B cell (primary cell): ENCODE measurements around the gene METRNL. TPM values are rescaled to one million over a fixed set of nuclear protein-coding genes. Genes with fewer than 3 reads are reported as not detected.
A peak's percentile ranks its signal among the peaks of the same experiment; 100 is the strongest.

Experiments used
- ATAC-seq: fragments of 200-7000 bp; cut with Tn5 transposase; one replicate; pipeline ENCODE4 v1.10.0; 2021; ENCODE audit warnings: low read depth, mild to moderate bottlenecking, moderate number of reproducible peaks, moderate library complexity
- CTCF ChIA-PET: fragments of 350-600 bp; sonication (Branson Sonifier 250); formaldehyde crosslinking; loops from one replicate; lab custom pipeline; 2021; ENCODE audit warnings: antibody characterized with exemption, inconsistent platforms; lab: Charles Lee
- POLR2A ChIA-PET: fragments of 350-600 bp; sonication (Branson Sonifier 250); formaldehyde crosslinking; loops from one replicate; lab custom pipeline; 2021; ENCODE audit warnings: antibody characterized with exemption; lab: Charles Lee
- DNase-seq: peaks from one replicate; pipeline ENCODE4 v3.0.0; 2013
- H2AFZ ChIP-seq: 2 replicates; pipeline ENCODE4 v1.6.1; 2012; ENCODE audit warnings: mild to moderate bottlenecking, low read depth, low read length; ENCODE audit not compliant: insufficient read depth, poor library complexity, severe bottlenecking
- H3K27ac ChIP-seq, 2 donors: 1 replicate in 1 of 2; 2 replicates in 1 of 2; pipeline ENCODE4 v1.5.1; 2012 to 2013; ENCODE audit warnings: low read length in 2 of 2, mild to moderate bottlenecking in 2 of 2, moderate library complexity in 1 of 2
- H3K27me3 ChIP-seq, 4 experiments: fragments of 200-600 bp in 1 of 4; sonication (generic) in 1 of 4; replicated peaks in 1 of 4; 1 replicate in 2 of 4; 2 replicates in 2 of 4; pipeline versions ENCODE4 v1.6.1 to v1.7.0; 2013 to 2016; ENCODE audit warnings: low read length in 3 of 4, mild to moderate bottlenecking in 2 of 4, mixed read lengths in 1 of 4, moderate library complexity in 1 of 4; ENCODE audit not compliant: insufficient read depth in 4 of 4, control insufficient read depth in 3 of 4; ENCODE audit errors: control extremely low read depth in 1 of 4
- H3K36me3 ChIP-seq, 2 experiments: replicated peaks in 1 of 2; 1 replicate in 1 of 2; 2 replicates in 1 of 2; pipeline versions ENCODE4 v1.6.1 to v1.7.1; 2013; ENCODE audit warnings: low read length in 1 of 2; ENCODE audit not compliant: insufficient read depth in 2 of 2, control insufficient read depth in 1 of 2; ENCODE audit errors: control extremely low read depth in 1 of 2, extremely low read depth in 1 of 2
- H3K4me1 ChIP-seq, 2 donors: fragments of 200-600 bp in 1 of 2; sonication (generic) in 1 of 2; 1 replicate in 1 of 2; 2 replicates in 1 of 2; pipeline versions ENCODE4 v1.5.1 to v1.6.1; 2013 to 2017; ENCODE audit warnings: low read length in 2 of 2; ENCODE audit not compliant: control insufficient read depth in 2 of 2, insufficient read depth in 2 of 2
- H3K4me2 ChIP-seq: replicated peaks from 2 replicates; pipeline ENCODE3; 2012; ENCODE audit warnings: mild to moderate bottlenecking, low read depth, low read length; ENCODE audit not compliant: poor library complexity, severe bottlenecking
- H3K4me3 ChIP-seq, 5 experiments: fragments of 200-600 bp in 1 of 5; sonication (generic) in 1 of 5; 1 replicate in 3 of 5; 2 replicates in 2 of 5; pipeline versions ENCODE4 v1.5.1 to v1.7.0; 2011 to 2016; ENCODE audit warnings: low read length in 4 of 5, mild to moderate bottlenecking in 4 of 5, low read depth in 2 of 5, control low read depth in 1 of 5, moderate library complexity in 1 of 5; ENCODE audit not compliant: insufficient read depth in 1 of 5; ENCODE audit errors: control extremely low read depth in 1 of 5, extremely low read depth in 1 of 5
- H3K79me2 ChIP-seq: fragments of 200-600 bp; sonication (generic); one replicate; pipeline ENCODE4 v1.6.0; 2016; ENCODE audit warnings: low read length; ENCODE audit not compliant: control insufficient read depth, insufficient read depth
- H3K9ac ChIP-seq: fragments of 200-600 bp; sonication (generic); 2 replicates; pipeline ENCODE4 v1.6.1; 2017; ENCODE audit warnings: mild to moderate bottlenecking, low read length, moderate library complexity
- H3K9me3 ChIP-seq, 3 donors: one replicate each; pipeline versions ENCODE4 v1.6.1 to v1.7.1; 2013; ENCODE audit warnings: low read length in 2 of 3; ENCODE audit not compliant: control insufficient read depth in 2 of 3, insufficient read depth in 1 of 3; ENCODE audit errors: control extremely low read depth in 1 of 3
- H4K20me1 ChIP-seq: 2 replicates; pipeline ENCODE4 v1.6.0; 2012; ENCODE audit warnings: mild to moderate bottlenecking, low read length; ENCODE audit not compliant: insufficient read depth, control insufficient read depth, poor library complexity, severe bottlenecking
- H3K27ac Mint-ChIP-seq: one replicate; pipeline ENCODE4 v1.8.0; 2021; ENCODE audit warnings: mixed read lengths
- H3K27me3 Mint-ChIP-seq: one replicate; pipeline ENCODE4 v1.8.0; 2021; ENCODE audit warnings: mixed read lengths
- H3K4me1 Mint-ChIP-seq: one replicate; pipeline ENCODE4 v1.8.0; 2021; ENCODE audit warnings: mixed read lengths
- H3K4me3 Mint-ChIP-seq: one replicate; pipeline ENCODE4 v1.8.0; 2021; ENCODE audit warnings: mixed read lengths
- H3K9me3 Mint-ChIP-seq: one replicate; pipeline ENCODE4 v1.8.0; 2022; ENCODE audit warnings: mixed read lengths; ENCODE audit not compliant: insufficient read depth
- CTCF ChIP-seq: fragments of 200-600 bp; IDR thresholded peaks from one replicate; pipeline ENCODE4 v1.8.0; 2022; ENCODE audit warnings: antibody characterized with exemption, mild to moderate bottlenecking
- EZH2 ChIP-seq: IDR thresholded peaks from 2 replicates; pipeline ENCODE4 v1.6.1; 2012; ENCODE audit warnings: borderline replicate concordance, low read depth, mild to moderate bottlenecking, moderate library complexity, low read length; ENCODE audit not compliant: insufficient read depth, poor library complexity, severe bottlenecking
- WGBS: methylation state at CpG from one replicate; pipeline ENCODE4 v1.1.5; 2013; ENCODE audit warnings: missing lambda C conversion rate; ENCODE audit not compliant: insufficient coverage; 5-methylcytosine and 5-hydroxymethylcytosine counted together
- intact Hi-C: fragments of 100-400 bp; cut with micrococcal nuclease; formaldehyde crosslinking; loops from one replicate; pipeline ENCODE4 v1.10.0; 2022
- polyA plus RNA-seq: library from polyadenylated mRNA; depleted of rRNA; stranded (reverse); fragments of >200 nt; gene quantifications from 2 replicates; pipeline ENCODE4 v1.2.3, GENCODE V29; 2012
- total RNA-seq, 2 donors: library from RNA; stranded (reverse); fragments of 120-200 nt in 1 of 2; gene quantifications; 1 replicate in 1 of 2; 2 replicates in 1 of 2; pipeline versions ENCODE4 v1.2.3 to v1.2.4, GENCODE V29; 2013 to 2022

Gene METRNL
- total and polyA plus RNA-seq, 2 donors (not counting 1 experiment from before 2014, with no cell fraction given), result 11.8 to 18.4 TPM

DNA sequence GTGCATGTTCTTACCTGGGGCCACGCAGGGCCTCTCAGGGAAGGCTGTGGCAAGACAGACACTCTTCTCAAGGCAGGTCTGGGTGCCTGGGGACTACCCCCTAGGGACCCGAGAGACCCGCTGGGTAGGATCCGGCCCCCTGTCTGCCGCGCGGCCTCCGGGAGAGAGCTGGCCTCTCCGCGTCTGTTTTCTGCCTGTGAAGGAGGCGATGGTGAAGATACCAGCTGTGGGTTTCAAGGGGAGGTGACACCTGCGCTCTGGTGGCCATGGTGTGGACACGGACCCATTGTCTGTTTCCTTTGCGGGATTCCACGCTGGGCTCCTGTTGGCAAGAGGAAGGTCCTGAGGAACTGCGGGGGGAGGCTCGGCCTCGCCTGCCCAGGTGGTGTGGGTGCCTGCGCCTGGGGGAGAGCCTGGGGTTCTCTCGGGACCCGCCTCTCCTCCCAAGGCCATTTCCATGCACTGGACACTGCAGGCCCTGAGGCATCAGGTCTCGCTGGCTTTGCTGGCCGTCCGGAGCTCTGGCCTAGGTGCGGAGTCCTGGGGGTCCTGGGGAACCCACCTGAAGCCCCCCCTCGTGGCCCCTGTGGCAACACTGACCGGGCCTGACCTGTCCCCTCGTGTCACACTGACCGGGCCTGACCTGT, 12.2 kb upstream of the METRNL start:
- Histone ChIP-seq H3K4me3 (no peak overlapping the region), H3K79me2 (no peaks in the 10 kb centered on the region), H3K27me3 (peaks cover 0 to 12% (median under 1%) of the 10 kb centered on the region in 4 experiments), H3K27ac (no peak overlapping the region), H3K4me1 (peaks cover 0 to 5% of the 10 kb centered on the region in 2 donors), H3K9ac (no peak overlapping the region), H3K9me3 (no peaks in the 10 kb centered on the region), H3K36me3 (no peaks in the 10 kb centered on the region), H2AFZ (no peak overlapping the region), H4K20me1 (no peaks in the 10 kb centered on the region), H3K4me2 (no peak overlapping the region)
- TF ChIP-seq EZH2 (no peak), CTCF (no peak)
- 93% methylated on average over 29 of the region's 29 CpGs for WGBS
- ChIA-PET POLR2A (no interaction called here), CTCF (no interaction called here)
- H3K27me3 Mint-ChIP-seq, result peaks cover 4% of the 10 kb centered on the region
- DNase-seq, result no peak
- H3K4me1 Mint-ChIP-seq, result peaks cover 11% of the 10 kb centered on the region
- no peaks in the 10 kb centered on the region for H3K9me3 Mint-ChIP-seq
- intact Hi-C loops, result no loop called here
- no peak for ATAC-seq
- no peak overlapping the region for H3K4me3 Mint-ChIP-seq
- no peak overlapping the region for H3K27ac Mint-ChIP-seq

DNA sequence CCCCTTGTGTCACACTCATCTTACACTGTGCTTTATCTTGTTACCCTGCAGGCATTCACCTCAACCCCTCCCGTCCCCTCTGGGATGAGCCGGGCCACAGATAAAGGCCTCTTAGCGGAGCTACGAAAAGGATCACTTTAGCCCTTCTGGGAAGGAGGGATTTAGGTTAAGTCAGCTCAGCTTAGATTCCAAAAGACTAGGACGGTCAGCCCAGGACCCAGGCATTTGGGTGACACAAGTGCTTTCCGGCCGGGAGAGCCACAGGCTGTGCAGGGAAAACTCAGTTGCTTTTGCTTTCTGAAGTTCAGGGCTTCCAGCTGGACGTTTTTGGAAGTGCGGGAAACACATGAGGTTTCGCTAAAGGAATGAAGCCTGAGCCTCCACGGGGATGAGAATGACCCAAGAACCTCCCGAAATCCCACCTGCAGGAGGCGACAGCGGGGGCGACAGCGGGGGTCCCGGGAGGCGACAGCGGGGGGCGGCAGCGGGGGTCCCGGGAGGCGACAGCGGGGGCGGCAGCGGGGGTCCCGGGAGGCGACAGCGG, 11.6 kb upstream of the METRNL start:
- H3K27me3 ChIP-seq, result peaks cover 0 to 11% (median 0%) of the 10 kb centered on the region in 4 experiments
- peaks cover 12% of the 10 kb centered on the region for H3K4me1 Mint-ChIP-seq
- POLR2A ChIA-PET, result no interaction called here
- H4K20me1 ChIP-seq, result no peaks in the 10 kb centered on the region
- H3K79me2 ChIP-seq, result no peaks in the 10 kb centered on the region
- no peaks in the 10 kb centered on the region for H3K9me3 Mint-ChIP-seq
- no peak for DNase-seq
- intact Hi-C loops, result no loop called here
- WGBS, result 86% methylated on average over 12 of the region's 29 CpGs
- H3K27ac Mint-ChIP-seq, result peak overlapping the region; percentile 26
- CTCF ChIA-PET, result no interaction called here
- no peaks in the 10 kb centered on the region for H3K36me3 ChIP-seq
- H3K4me3 Mint-ChIP-seq, result no peak overlapping the region
- no peak overlapping the region for H3K27ac ChIP-seq
- no peak for TF ChIP-seq CTCF
- no peak for TF ChIP-seq EZH2
- H3K4me2 ChIP-seq, result no peak overlapping the region
- no peak overlapping the region for H3K9ac ChIP-seq
- H3K9me3 ChIP-seq, result no peaks in the 10 kb centered on the region
- H3K27me3 Mint-ChIP-seq, result peaks cover 4% of the 10 kb centered on the region
- no peak for ATAC-seq
- H3K4me3 ChIP-seq, result no peak overlapping the region
- no peak overlapping the region for H2AFZ ChIP-seq
- H3K4me1 ChIP-seq, result peaks cover 0 to 5% of the 10 kb centered on the region in 2 donors
